SK-N-SH (cell line): ENCODE data around the gene SATB1. TPM values are rescaled to one million over a fixed set of nuclear protein-coding genes. Genes with fewer than 3 reads are reported as not detected.
A peak's percentile ranks its signal among the peaks of the same experiment; 100 is the strongest.

ENCODE experiments used
- CTCF ChIA-PET: fragments of 300-600, 350-600 bp; formaldehyde crosslinking; extraction: SDS; loops from one replicate; lab custom pipeline; 2021; lab: Yijun Ruan, JAX
- POLR2A ChIA-PET: fragments of 350-600 bp; sonication (Branson Sonifier 250); formaldehyde crosslinking; extraction: SDS; loops from one replicate; lab custom pipeline; 2020; ENCODE audit warnings: antibody characterized with exemption, inconsistent platforms; lab: Yijun Ruan, JAX
- DNase-seq: peaks from one replicate; pipeline ENCODE4 v3.0.0; 2012
- H2AFZ ChIP-seq: fragments of 200-600 bp; sonication (generic); 2 replicates; pipeline ENCODE4 v1.8.1; 2016; ENCODE audit warnings: antibody characterized with exemption, mild to moderate bottlenecking, low read depth
- H3F3A ChIP-seq: fragments of 200-600 bp; sonication (generic); replicated peaks from 2 replicates; pipeline ENCODE3; 2016; ENCODE audit warnings: antibody characterized with exemption, mild to moderate bottlenecking; ENCODE audit not compliant: insufficient read depth
- H3K27ac ChIP-seq, 2 experiments: fragments of 200-500 bp in 1 of 2; fragments of 200-600 bp in 1 of 2; sonication (Bioruptor generic) in 1 of 2; sonication (generic), shearing (Covaris generic) in 1 of 2; 2 replicates each; pipeline versions ENCODE4 v1.5.1 to v1.6.1; 2014 to 2016; ENCODE audit warnings: low read depth in 2 of 2, inconsistent platforms in 1 of 2, low read length in 1 of 2, mild to moderate bottlenecking in 1 of 2, mixed read lengths in 1 of 2
- H3K27me3 ChIP-seq: fragments of 200-600 bp; sonication (generic), shearing (Covaris generic); 2 replicates; pipeline ENCODE4 v1.6.1; 2016; ENCODE audit warnings: mixed run types; ENCODE audit not compliant: insufficient read depth
- H3K36me3 ChIP-seq, 2 experiments: fragments of 200-500 bp in 1 of 2; fragments of 200-600 bp in 1 of 2; sonication (Bioruptor generic) in 1 of 2; sonication (generic) in 1 of 2; replicated peaks in 1 of 2; 2 replicates each; pipeline versions ENCODE3 to v1.5.1; 2014 to 2016; ENCODE audit warnings: low read length in 1 of 2, mild to moderate bottlenecking in 1 of 2; ENCODE audit not compliant: insufficient read depth in 2 of 2, control insufficient read depth in 1 of 2
- H3K4me1 ChIP-seq, 2 experiments: fragments of 200-500 bp in 1 of 2; fragments of 200-600 bp in 1 of 2; sonication (Bioruptor generic) in 1 of 2; sonication (generic), shearing (Covaris generic) in 1 of 2; 2 replicates each; pipeline versions ENCODE4 v1.5.1 to v1.6.1; 2014 to 2016; ENCODE audit warnings: low read depth in 1 of 2, low read length in 1 of 2, mixed run types in 1 of 2; ENCODE audit not compliant: insufficient read depth in 2 of 2, control insufficient read depth in 1 of 2
- H3K4me2 ChIP-seq: fragments of 200-600 bp; sonication (generic), shearing (Covaris generic); 2 replicates; pipeline ENCODE4 v1.6.1; 2017; ENCODE audit warnings: mixed run types
- H3K4me3 ChIP-seq, 2 experiments: fragments of 200-500 bp in 1 of 2; fragments of 200-600 bp in 1 of 2; sonication (Bioruptor generic) in 1 of 2; sonication (generic), shearing (Covaris generic) in 1 of 2; 2 replicates each; pipeline versions ENCODE4 v1.5.1 to v1.8.1; 2014 to 2016; ENCODE audit warnings: low read depth in 2 of 2, inconsistent platforms in 1 of 2, low read length in 1 of 2, mild to moderate bottlenecking in 1 of 2, mixed read lengths in 1 of 2, moderate library complexity in 1 of 2
- H3K79me2 ChIP-seq: fragments of 200-600 bp; sonication (generic); 2 replicates; pipeline ENCODE4 v1.8.1; 2017; ENCODE audit warnings: mild to moderate bottlenecking; ENCODE audit not compliant: insufficient read depth
- H3K9ac ChIP-seq: fragments of 200-600 bp; sonication (generic); 2 replicates; pipeline ENCODE4 v1.6.1; 2017; ENCODE audit warnings: mixed run types
- H3K9me2 ChIP-seq: fragments of 200-600 bp; sonication (generic); 2 replicates; pipeline ENCODE4 v1.6.1; 2017; ENCODE audit warnings: mixed run types
- H3K9me3 ChIP-seq: fragments of 200-600 bp; sonication (generic); 2 replicates; pipeline ENCODE4 v1.6.1; 2017; ENCODE audit warnings: mixed run types, mild to moderate bottlenecking, moderate library complexity
- H4K20me1 ChIP-seq: fragments of 200-600 bp; sonication (generic); 2 replicates; pipeline ENCODE4 v1.6.1; 2017; ENCODE audit warnings: mild to moderate bottlenecking, mixed run types; ENCODE audit not compliant: insufficient read depth
- ELF1 ChIP-seq: IDR thresholded peaks from 2 replicates; pipeline ENCODE4 v1.4.0; 2012
- EP300 ChIP-seq, 2 experiments: IDR thresholded peaks; 2 replicates each; pipeline versions ENCODE4 v1.4.0 to v1.6.1; 2012; ENCODE audit warnings: borderline replicate concordance in 1 of 2, low read depth in 1 of 2, low read length in 1 of 2
- GATA2 ChIP-seq: sonication (generic); formaldehyde crosslinking; IDR thresholded peaks from 2 replicates; pipeline ENCODE4 v1.5.0; 2020; ENCODE audit warnings: mild to moderate bottlenecking, missing genetic modification reagents
- RAD21 ChIP-seq: IDR thresholded peaks from 2 replicates; pipeline ENCODE4 v1.6.1; 2012; ENCODE audit warnings: mild to moderate bottlenecking, low read length
- RXRA ChIP-seq: IDR thresholded peaks from 2 replicates; pipeline ENCODE4 v1.4.0; 2012; ENCODE audit warnings: low read depth, mild to moderate bottlenecking, borderline replicate concordance
- TEAD4 ChIP-seq: IDR thresholded peaks from 2 replicates; pipeline ENCODE4 v1.4.0; 2012; ENCODE audit warnings: mild to moderate bottlenecking, borderline replicate concordance; ENCODE audit not compliant: insufficient read depth
- WGBS: methylation state at CpG from one replicate; pipeline ENCODE4 v1.1.6; 2017; ENCODE audit warnings: low lambda C conversion rate; 5-methylcytosine and 5-hydroxymethylcytosine counted together
- polyA plus RNA-seq, 3 experiments: library from polyadenylated mRNA; depleted of rRNA; stranded (reverse); fragments of >200 nt; gene quantifications; 2 replicates each; pipeline ENCODE4 v1.2.3, GENCODE V29; 2012
- TF ChIP-seq, protein P1 (sequence below): IDR thresholded peaks from 2 replicates; pipeline ENCODE4; 2012
- TF ChIP-seq, protein P2 (sequence below): IDR thresholded peaks from 2 replicates; pipeline ENCODE4 v1.4.0; 2012; ENCODE audit warnings: low read depth

SATB1 gene
- polyA plus RNA-seq, 1 of the 3 experiments (the other 2 are of a cell fraction): 8.5 TPM

DNA sequence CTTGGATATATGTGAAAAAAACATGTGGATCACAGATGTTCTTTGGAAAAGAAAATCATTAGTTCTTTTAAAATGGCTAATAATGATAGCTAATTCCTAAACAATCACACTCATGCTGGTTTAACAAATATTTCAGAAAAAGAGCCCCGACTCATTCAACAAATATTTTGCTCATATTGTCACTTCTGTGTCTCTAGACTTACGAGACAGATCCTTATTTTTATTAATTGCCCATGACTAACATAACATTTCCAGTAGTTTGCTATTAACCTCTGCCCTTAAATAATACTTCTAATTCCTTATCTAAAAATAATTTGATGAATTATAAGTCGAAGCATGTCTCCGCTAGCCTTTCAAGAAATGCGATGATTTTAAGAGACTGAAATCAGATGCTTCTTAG, 70.4 kb downstream of the SATB1 start:
- 37% methylated on average over 5 of the region's 5 CpGs for WGBS
- CTCF ChIA-PET: interaction anchor here (1.3 to 1.4 kb wide), 2 partner anchors 404 to 513 kb away, joined by 3 read pairs; no protein-coding TSS in a partner anchor

DNA sequence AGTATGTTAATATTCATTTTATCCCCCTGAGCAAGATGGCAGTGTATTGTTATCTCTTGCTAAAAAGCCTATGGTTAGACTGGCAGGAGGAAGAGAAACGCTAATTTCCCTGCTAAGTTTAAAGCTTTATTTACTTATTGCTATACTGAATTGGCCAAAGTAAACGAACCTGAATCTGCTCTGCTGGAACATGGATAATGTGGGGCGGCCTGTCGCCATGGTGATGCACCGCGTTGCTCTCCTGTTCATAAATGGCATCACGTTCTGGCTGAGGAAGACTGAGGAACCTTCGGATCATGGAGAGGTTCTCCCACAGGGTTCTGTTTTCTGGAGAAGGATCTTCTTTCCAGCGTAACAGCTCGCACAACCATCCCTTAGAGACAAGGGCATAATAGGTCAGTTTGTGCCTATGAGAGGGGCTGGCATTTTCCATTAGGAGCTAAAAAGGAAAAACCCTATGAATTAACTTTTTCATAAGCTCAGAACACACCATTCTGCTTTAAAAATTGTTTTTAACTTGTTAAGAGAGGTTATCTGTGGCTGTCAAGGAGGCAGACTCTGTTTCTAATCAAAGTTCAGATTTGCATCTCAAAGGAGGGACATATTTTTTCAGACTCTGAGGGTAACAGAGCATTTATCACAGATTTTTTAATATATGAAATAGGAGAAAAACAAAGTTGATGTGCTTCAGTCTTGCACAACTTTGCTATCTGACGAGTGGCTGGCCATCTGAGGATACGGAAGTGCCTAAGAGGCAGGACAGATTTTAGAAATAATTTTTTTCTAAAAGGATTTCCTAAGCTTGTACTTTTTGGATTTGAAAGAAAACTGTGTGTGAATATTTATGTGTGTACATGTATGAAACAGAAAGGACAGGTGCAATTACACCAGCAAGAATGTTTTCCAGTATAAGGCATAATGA, 73.1 kb downstream of the SATB1 start:
- Histone ChIP-seq H3K9ac (no peak overlapping the region), H3K36me3 (peaks cover 0 to 11% of the 10 kb centered on the region in 2 experiments), H3K27ac (peak overlapping the region in 1 of 2 experiments; percentile 53; a peak in 2 of 4 replicates), H3K4me2 (no peak overlapping the region), H3K9me2 (no peaks in the 10 kb centered on the region), H3F3A (no peaks in the 10 kb centered on the region), H3K4me1 (peaks cover 0 to 25% of the 10 kb centered on the region in 2 experiments; a peak in 2 of 4 replicates), H3K4me3 (no peak overlapping the region), H2AFZ (no peak overlapping the region), H3K27me3 (no peaks in the 10 kb centered on the region), H3K79me2 (no peaks in the 10 kb centered on the region), H4K20me1 (no peaks in the 10 kb centered on the region), H3K9me3 (no peaks in the 10 kb centered on the region)
- TF ChIP-seq GATA2 (peak; percentile 87), EP300 (IDR thresholded peaks at IDR 0.05; ENCODE audit: borderline replicate concordance in 1 of 2, low read depth in 1 of 2, low read length in 1 of 2) (peak in 1 of 2 experiments; percentile 61; a peak in 2 of 4 replicates), RAD21 (no peak)
- ChIA-PET CTCF (interaction anchor here (1.4 to 1.7 kb wide), 2 partner anchors 11 to 105 kb away, joined by 3 to 4 read pairs; no protein-coding TSS in a partner anchor), POLR2A (interaction anchor here (0.6 to 0.9 kb wide), 2 partner anchors 12 to 18 kb away, joined by 3 read pairs; no protein-coding TSS in a partner anchor)
- WGBS: 72% methylated on average over 12 of the region's 12 CpGs
- peak; percentile 15 for DNase-seq

More for the DNA sequence above, 70.4 kb downstream of the SATB1 start:
- H3F3A ChIP-seq: no peaks in the 10 kb centered on the region
- no peaks in the 10 kb centered on the region for H3K36me3 ChIP-seq
- H3K4me1 ChIP-seq: peaks cover 0 to 25% of the 10 kb centered on the region in 2 experiments; a peak in 2 of 4 replicates
- H3K79me2 ChIP-seq: no peaks in the 10 kb centered on the region
- TF ChIP-seq, protein P1, sequence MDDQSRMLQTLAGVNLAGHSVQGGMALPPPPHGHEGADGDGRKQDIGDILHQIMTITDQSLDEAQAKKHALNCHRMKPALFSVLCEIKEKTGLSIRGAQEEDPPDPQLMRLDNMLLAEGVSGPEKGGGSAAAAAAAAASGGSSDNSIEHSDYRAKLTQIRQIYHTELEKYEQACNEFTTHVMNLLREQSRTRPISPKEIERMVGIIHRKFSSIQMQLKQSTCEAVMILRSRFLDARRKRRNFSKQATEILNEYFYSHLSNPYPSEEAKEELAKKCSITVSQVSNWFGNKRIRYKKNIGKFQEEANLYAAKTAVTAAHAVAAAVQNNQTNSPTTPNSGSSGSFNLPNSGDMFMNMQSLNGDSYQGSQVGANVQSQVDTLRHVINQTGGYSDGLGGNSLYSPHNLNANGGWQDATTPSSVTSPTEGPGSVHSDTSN: peak; percentile 17; the same call in 1 of the 2 replicates
- TF ChIP-seq ELF1 (no peak), TEAD4 (peak; percentile 29; the same call in 1 of the 2 replicates)
- TF ChIP-seq, all 33 proteins: peak for 2
- Histone ChIP-seq H2AFZ (no peak overlapping the region), H3K27ac (peak overlapping the region in 1 of 2 experiments; percentile 25; a peak in 1 of 4 replicates), H3K27me3 (no peaks in the 10 kb centered on the region), H3K9me3 (no peaks in the 10 kb centered on the region), H4K20me1 (no peaks in the 10 kb centered on the region), H3K4me2 (no peak overlapping the region), H3K9me2 (no peaks in the 10 kb centered on the region), H3K4me3 (no peak overlapping the region), H3K9ac (no peak overlapping the region)
- POLR2A ChIA-PET: no interaction called here
- DNase-seq: no peak

GRCh38 chr3:18351069-18351628, 74.0 kb downstream of the SATB1 start:
- DNase-seq: no peak
- H3K36me3 ChIP-seq: peaks cover 0 to 11% of the 10 kb centered on the region in 2 experiments
- H3K79me2 ChIP-seq: no peaks in the 10 kb centered on the region
- H3K9me2 ChIP-seq: no peaks in the 10 kb centered on the region
- TF ChIP-seq RAD21: no peak
- TF ChIP-seq RXRA: no peak
- TF ChIP-seq, protein P2, sequence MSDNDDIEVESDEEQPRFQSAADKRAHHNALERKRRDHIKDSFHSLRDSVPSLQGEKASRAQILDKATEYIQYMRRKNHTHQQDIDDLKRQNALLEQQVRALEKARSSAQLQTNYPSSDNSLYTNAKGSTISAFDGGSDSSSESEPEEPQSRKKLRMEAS: no peak
- no peaks in the 10 kb centered on the region for H3K27me3 ChIP-seq
- no peak overlapping the region for H3K4me3 ChIP-seq
- 86% methylated on average over 5 of the region's 5 CpGs for WGBS
- H3K4me2 ChIP-seq: no peak overlapping the region
- peak overlapping the region in 1 of 2 experiments; percentile 3; a peak in 1 of 4 replicates for H3K27ac ChIP-seq
- no peaks in the 10 kb centered on the region for H3K9me3 ChIP-seq
- H3K4me1 ChIP-seq: peaks cover 0 to 25% of the 10 kb centered on the region in 2 experiments; a peak in 2 of 4 replicates
- H4K20me1 ChIP-seq: no peaks in the 10 kb centered on the region
- ChIA-PET CTCF (interaction anchor here (0.5 to 1.7 kb wide), 3 partner anchors 12 to 104 kb away, joined by 3 to 4 read pairs (median 3); no protein-coding TSS in a partner anchor), POLR2A (no interaction called here)
- H3F3A ChIP-seq: no peaks in the 10 kb centered on the region
- H2AFZ ChIP-seq: no peak overlapping the region
- H3K9ac ChIP-seq: no peak overlapping the region
